Measurements from ENCODE around the gene ARHGAP26.

The ARHGAP26 gene, protein sequence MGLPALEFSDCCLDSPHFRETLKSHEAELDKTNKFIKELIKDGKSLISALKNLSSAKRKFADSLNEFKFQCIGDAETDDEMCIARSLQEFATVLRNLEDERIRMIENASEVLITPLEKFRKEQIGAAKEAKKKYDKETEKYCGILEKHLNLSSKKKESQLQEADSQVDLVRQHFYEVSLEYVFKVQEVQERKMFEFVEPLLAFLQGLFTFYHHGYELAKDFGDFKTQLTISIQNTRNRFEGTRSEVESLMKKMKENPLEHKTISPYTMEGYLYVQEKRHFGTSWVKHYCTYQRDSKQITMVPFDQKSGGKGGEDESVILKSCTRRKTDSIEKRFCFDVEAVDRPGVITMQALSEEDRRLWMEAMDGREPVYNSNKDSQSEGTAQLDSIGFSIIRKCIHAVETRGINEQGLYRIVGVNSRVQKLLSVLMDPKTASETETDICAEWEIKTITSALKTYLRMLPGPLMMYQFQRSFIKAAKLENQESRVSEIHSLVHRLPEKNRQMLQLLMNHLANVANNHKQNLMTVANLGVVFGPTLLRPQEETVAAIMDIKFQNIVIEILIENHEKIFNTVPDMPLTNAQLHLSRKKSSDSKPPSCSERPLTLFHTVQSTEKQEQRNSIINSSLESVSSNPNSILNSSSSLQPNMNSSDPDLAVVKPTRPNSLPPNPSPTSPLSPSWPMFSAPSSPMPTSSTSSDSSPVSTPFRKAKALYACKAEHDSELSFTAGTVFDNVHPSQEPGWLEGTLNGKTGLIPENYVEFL

DNA sequence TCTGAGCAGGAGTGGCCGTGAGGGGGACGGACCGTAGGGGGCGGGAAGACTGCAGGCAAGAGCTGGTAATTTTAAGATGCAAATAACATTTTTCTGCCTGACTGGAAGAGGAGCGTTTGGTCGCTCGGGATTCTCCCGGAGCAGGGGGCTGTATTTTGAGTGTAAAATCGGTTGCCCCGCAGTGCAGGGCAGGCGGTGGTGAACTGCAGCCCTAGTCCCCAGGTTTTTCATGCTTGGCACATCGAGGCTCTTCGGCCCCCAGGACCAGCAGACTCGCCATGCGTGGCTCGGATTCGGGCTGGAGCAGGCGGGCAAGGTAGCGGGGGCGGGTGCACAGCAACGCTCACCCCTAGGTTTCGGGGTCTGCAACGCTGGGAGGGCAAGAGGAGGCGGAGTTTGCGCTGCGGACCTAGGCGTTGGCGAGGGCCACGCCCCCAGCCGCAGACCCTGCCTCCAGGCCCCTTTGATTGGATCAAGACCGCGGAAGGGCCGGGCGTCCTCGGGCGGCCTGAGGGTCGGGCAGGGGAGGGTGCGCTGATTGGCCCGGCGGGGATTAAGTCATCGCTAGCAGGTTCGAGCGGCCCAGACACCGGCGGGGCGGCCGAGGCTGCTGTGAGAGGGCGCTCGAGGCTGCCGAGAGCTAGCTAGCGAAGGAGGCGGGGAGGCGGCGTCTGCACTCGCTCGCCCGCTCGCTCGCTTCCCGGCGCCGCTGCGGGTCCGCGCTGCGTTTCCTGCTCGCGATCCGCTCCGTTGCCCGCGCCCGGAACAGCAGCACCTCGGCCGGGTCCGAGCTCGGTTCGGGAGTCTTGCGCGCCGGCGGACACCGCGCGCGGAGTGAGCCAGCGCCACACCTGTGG is at the start of gene ARHGAP26:
Gene ARHGAP26, plus strand, starts transcription at position 585 of the 857 bp plus-strand sequence. CDS start 385 bp downstream, outside the sequence.
- Histone ChIP-seq H3K36me3 (ENCODE audit: insufficient read depth, low read length) (no peaks in the 10 kb centered on the region), H3K4me1 (ENCODE audit: insufficient read depth, low read length) (peaks cover 18% of the 10 kb centered on the region), H2AFZ (ENCODE audit: low read depth, low read length) (peak within 1 kb of the TSS; percentile 96), H3K9me3 (ENCODE audit: low read length) (no peaks in the 10 kb centered on the region), H3K27me3 (ENCODE audit: insufficient read depth, low read length) (no peaks in the 10 kb centered on the region), H3K4me3 (ENCODE audit: low read length) (peak within 1 kb of the TSS; percentile 71)

DNA sequence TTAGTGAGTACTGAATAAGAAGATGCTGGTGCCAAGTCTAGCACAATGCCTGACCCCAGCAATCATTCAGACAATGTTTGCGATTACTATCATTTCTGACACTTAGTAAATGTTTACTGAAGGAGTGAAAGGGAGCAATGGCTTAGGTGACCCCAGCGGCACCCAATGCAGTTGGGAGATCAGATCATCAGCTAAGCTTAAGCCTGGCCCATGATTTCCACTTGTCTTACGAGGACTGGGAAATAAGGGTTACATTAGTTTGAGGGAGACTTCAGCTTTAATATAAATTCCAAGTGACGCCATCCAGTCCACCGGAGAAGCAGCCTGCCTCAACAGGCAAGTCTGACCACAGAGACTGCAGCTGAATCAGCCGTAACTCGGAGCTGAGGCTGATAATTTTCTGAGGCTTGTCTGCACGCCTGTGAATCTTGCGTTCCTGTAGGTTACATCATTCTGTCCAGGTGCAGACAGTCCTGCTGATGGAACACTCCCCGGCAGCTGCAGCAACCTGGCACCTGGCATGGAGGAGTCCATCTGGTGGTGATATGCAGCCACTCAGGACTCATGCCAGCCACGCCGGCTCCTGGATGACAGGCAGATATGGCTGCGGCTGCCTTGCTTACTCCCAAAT is 49.4 kb upstream of the ARHGAP26 start:
- H3K4me1 ChIP-seq (ENCODE audit: insufficient read depth, low read length) = peaks cover 4% of the 10 kb centered on the region
- no peaks in the 10 kb centered on the region for H3K9me3 ChIP-seq (ENCODE audit: low read length)
- no peak overlapping the region for H3K4me3 ChIP-seq (ENCODE audit: low read length)
- no peak overlapping the region for H2AFZ ChIP-seq (ENCODE audit: low read depth, low read length)
- no peaks in the 10 kb centered on the region for H3K36me3 ChIP-seq (ENCODE audit: insufficient read depth, low read length)
- no peaks in the 10 kb centered on the region for H3K27me3 ChIP-seq (ENCODE audit: insufficient read depth, low read length)

DNA sequence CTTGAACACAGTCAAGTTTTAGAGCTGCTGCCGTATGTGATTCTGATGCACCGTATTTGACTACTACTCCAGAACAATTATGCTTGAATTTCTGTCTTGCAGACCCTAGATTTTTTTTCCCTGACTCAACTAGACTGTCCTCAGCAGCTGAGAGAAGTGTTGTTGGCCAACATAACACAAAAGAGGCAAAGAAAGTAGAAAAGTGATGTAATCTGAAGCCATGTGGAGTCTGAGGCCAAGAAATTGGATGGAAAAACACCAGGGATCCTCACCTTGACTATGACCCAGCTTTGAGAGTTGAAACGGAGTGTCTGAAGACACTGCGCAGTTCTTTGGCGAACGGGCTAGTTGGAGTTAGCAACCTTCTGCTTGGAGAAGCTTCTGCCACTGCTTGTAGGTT is 48.0 kb upstream of the ARHGAP26 start:
- H3K4me3 ChIP-seq (ENCODE audit: low read length) = no peak overlapping the region
- no peak overlapping the region for H2AFZ ChIP-seq (ENCODE audit: low read depth, low read length)
- no peaks in the 10 kb centered on the region for H3K27me3 ChIP-seq (ENCODE audit: insufficient read depth, low read length)
- H3K4me1 ChIP-seq (ENCODE audit: insufficient read depth, low read length) = peaks cover 3% of the 10 kb centered on the region
- H3K36me3 ChIP-seq (ENCODE audit: insufficient read depth, low read length) = no peaks in the 10 kb centered on the region
- H3K9me3 ChIP-seq (ENCODE audit: low read length) = no peaks in the 10 kb centered on the region

DNA sequence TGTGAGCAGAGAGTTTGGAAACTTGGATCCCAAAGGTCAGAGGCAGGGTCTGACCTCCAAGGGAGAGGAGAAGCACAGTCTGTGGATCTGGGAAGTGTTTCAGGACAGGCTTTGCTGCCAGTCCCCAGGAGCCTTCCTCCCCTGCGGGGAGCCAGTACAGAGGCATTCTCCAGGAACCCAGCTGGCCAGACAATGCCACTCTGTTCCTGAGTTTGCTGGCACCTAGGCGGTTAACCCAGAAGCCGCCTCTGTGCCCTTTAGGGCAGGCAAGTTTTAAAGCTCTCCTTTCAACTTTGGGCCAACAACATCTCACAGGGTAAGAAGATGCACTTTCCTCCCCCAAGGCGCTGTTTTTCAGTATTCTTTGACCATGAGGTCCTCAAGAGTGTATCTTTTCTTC is 47.3 kb upstream of the ARHGAP26 start:
- no peaks in the 10 kb centered on the region for H3K9me3 ChIP-seq (ENCODE audit: low read length)
- H2AFZ ChIP-seq (ENCODE audit: low read depth, low read length) = no peak overlapping the region
- H3K27me3 ChIP-seq (ENCODE audit: insufficient read depth, low read length) = no peaks in the 10 kb centered on the region
- H3K36me3 ChIP-seq (ENCODE audit: insufficient read depth, low read length) = no peaks in the 10 kb centered on the region
- H3K4me1 ChIP-seq (ENCODE audit: insufficient read depth, low read length) = no peaks in the 10 kb centered on the region
- H3K4me3 ChIP-seq (ENCODE audit: low read length) = no peak overlapping the region

DNA sequence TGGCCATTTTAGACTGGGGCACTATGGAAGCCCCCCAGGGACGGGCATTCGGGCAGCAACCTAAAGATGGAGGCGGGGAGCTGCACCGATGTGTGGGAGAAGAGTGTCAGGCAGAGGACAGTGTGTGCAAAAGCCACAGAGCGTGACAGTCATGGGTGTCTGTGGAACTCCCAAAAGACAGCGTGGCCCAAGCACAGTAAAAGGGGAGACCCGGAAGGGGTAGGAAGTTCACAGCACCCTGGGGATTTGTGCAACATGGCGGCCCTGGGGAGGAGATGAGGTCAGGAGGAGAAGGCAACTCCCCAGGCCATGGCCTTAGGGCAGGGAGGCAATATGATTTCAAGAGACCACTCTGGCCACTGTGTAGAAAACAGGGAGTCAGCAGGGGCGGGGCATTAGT is 45.4 kb upstream of the ARHGAP26 start:
- no peaks in the 10 kb centered on the region for H3K27me3 ChIP-seq (ENCODE audit: insufficient read depth, low read length)

DNA sequence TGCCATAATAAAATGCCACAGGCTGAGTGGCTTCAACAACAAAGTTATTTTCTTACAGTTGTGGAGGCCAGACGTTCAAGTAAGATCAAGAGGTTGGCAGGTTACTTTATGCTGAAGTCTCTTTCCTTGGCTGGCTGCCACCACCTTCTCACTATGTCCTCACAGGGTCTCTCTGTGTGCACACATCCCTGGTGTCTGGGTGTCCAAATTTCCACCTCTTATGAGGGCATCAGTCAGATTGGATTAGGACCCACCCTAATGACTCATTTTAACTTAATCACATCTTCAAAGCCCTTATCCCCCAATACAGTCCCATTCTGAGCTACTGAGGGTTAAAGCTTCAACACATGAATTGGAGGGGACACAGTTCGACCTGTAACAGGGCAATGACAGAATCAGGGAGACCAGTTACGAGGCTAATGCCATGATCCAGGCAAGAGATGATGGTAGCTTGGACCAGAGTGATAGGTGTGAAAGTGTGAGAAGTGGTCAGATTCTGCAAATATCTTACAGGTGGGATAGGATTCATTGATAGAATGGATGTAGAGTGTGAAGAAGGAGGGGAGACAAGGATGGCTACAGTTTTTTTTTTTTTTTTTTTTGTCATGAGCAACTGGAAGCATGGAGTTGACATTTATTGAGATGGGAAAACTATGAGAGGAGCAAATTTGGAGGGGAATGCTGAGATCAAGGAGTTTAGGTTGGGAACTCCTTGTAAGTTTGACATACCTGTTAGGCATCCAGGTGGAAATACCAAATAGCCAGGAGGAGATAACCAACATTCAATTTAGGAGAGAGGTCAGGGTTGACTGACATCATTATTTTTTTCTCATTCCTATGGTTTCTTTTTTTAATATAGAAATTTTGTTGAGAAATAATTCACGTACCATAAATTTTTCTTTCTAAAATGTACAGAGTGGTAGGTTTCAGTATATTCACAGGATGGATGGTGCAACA is 44.7 kb upstream of the ARHGAP26 start:
- no peaks in the 10 kb centered on the region for H3K27me3 ChIP-seq (ENCODE audit: insufficient read depth, low read length)

More for the DNA sequence above, 45.4 kb upstream of the ARHGAP26 start:
- H3K9me3 ChIP-seq (ENCODE audit: low read length) = no peaks in the 10 kb centered on the region
- no peaks in the 10 kb centered on the region for H3K36me3 ChIP-seq (ENCODE audit: insufficient read depth, low read length)
- H2AFZ ChIP-seq (ENCODE audit: low read depth, low read length) = no peak overlapping the region
- H3K4me1 ChIP-seq (ENCODE audit: insufficient read depth, low read length) = no peaks in the 10 kb centered on the region
- H3K4me3 ChIP-seq (ENCODE audit: low read length) = no peak overlapping the region

DNA sequence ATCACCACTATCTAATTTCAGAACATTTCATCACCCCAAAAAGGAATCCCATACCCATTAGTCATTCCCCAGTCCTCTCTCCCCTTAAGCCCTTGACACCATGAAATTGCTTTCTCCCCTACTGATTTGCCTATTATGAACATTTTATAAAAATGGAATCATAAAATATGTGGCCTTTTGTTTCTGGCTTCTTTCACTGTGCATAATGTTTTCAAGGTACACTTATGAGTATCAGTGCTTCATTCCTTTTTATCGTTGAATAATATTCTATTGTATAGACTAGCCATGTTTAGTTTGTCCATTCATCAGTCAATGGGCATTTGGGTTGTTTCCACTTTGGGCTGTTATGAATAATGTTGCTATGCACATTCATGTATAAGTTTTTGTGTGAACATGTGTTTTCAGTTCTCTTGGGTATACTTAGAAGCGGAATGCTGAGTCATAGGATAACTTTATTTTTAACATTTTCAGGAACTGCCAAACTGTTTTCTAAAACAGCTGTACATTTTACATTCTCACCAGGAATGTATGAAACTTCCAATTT is 43.9 kb upstream of the ARHGAP26 start:
- H3K36me3 ChIP-seq (ENCODE audit: insufficient read depth, low read length) = no peaks in the 10 kb centered on the region
- no peaks in the 10 kb centered on the region for H3K9me3 ChIP-seq (ENCODE audit: low read length)
- no peaks in the 10 kb centered on the region for H3K4me1 ChIP-seq (ENCODE audit: insufficient read depth, low read length)
- no peak overlapping the region for H3K4me3 ChIP-seq (ENCODE audit: low read length)
- H3K27me3 ChIP-seq (ENCODE audit: insufficient read depth, low read length) = no peaks in the 10 kb centered on the region
- no peak overlapping the region for H2AFZ ChIP-seq (ENCODE audit: low read depth, low read length)

More for the DNA sequence above, 44.7 kb upstream of the ARHGAP26 start:
- no peaks in the 10 kb centered on the region for H3K9me3 ChIP-seq (ENCODE audit: low read length)
- H2AFZ ChIP-seq (ENCODE audit: low read depth, low read length) = no peak overlapping the region
- no peak overlapping the region for H3K4me3 ChIP-seq (ENCODE audit: low read length)
- no peaks in the 10 kb centered on the region for H3K4me1 ChIP-seq (ENCODE audit: insufficient read depth, low read length)
- no peaks in the 10 kb centered on the region for H3K36me3 ChIP-seq (ENCODE audit: insufficient read depth, low read length)

DNA sequence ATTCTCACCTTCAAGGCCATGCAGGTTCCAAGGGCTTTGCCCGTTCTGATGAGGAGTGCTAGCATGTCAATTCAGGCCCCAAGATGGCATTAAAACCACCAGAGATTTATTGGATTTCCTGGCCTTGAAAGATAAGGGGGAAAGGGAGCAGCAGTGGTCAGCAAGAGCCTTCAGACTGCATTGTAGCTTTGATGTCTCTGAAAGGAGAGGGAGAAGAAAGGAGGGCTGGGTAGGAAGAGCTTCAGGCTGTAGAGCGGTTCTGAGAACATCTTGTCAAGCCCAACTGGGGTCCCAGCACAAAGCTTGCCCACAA is 42.5 kb upstream of the ARHGAP26 start:
- no peaks in the 10 kb centered on the region for H3K27me3 ChIP-seq (ENCODE audit: insufficient read depth, low read length)
- H3K4me1 ChIP-seq (ENCODE audit: insufficient read depth, low read length) = no peaks in the 10 kb centered on the region
- no peaks in the 10 kb centered on the region for H3K36me3 ChIP-seq (ENCODE audit: insufficient read depth, low read length)
- H3K9me3 ChIP-seq (ENCODE audit: low read length) = no peaks in the 10 kb centered on the region
- H2AFZ ChIP-seq (ENCODE audit: low read depth, low read length) = no peak overlapping the region
- H3K4me3 ChIP-seq (ENCODE audit: low read length) = no peak overlapping the region

DNA sequence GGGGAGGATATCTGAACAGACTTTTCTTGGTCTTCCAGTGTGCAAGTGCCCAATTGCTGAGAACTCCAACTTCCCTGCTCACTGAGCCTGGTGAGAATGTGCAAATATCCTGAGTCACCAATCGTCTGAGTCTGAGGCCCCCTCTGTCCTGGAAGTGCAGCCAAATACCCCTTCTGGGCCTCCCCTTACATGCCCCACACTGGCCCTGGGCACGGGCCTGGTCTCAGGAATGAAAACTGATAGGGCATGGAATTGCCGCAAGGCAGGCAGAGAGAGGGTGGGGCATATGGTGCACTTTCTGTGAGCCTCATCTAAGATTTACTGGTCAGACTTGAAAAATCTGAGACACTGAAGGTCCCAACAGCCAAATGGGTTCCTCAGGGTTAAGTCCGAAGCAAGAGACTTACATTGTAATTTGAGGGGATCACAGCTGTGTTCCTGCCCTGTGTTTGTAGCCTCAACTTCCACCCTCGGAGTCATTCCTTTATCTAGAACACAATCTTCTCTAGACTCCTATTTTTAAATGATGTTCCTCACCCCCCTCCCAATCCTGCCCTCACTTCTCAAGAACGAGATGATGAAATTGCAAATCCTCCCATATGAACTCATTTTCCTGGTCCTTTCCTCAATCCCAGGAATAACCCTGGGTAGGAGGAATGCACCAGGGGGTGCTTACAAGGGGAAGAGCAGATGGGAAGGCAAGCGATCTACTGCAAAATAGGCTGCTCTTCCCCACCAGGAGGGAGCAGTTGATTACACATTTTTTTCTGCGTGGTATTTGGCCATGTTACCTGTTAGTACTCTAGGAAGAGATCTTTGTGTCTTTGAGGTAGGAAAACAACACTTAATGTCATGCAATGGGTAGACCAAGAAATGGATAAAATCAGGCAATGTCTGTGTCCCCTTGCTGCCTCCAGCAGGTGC is 34.6 kb upstream of the ARHGAP26 start:
- no peaks in the 10 kb centered on the region for H3K9me3 ChIP-seq (ENCODE audit: low read length)
- no peaks in the 10 kb centered on the region for H3K36me3 ChIP-seq (ENCODE audit: insufficient read depth, low read length)
- H3K4me1 ChIP-seq (ENCODE audit: insufficient read depth, low read length) = no peaks in the 10 kb centered on the region
- H2AFZ ChIP-seq (ENCODE audit: low read depth, low read length) = no peak overlapping the region
- H3K27me3 ChIP-seq (ENCODE audit: insufficient read depth, low read length) = no peaks in the 10 kb centered on the region
- H3K4me3 ChIP-seq (ENCODE audit: low read length) = no peak overlapping the region

DNA sequence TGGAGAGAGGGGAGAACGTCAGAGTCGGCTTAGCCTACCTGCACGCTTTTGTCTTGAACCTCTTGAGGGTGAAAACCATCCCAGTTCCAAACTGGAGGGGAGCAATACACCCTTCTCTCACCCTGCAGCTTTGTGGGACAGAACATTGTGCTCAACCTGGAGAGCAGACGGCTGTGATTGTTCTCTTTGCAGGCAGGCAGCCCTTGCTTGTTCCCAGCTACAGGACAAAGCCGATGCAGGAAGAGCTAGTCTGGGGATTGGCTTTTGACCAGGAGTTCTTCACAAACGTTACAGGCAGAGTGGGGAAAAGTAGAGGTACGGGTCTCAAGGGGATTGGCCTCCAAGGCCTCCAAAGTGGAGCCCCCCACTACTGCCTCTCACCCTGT is 33.9 kb upstream of the ARHGAP26 start:
- no peaks in the 10 kb centered on the region for H3K27me3 ChIP-seq (ENCODE audit: insufficient read depth, low read length)
- H2AFZ ChIP-seq (ENCODE audit: low read depth, low read length) = no peak overlapping the region
- H3K36me3 ChIP-seq (ENCODE audit: insufficient read depth, low read length) = no peaks in the 10 kb centered on the region
- no peaks in the 10 kb centered on the region for H3K4me1 ChIP-seq (ENCODE audit: insufficient read depth, low read length)
- no peaks in the 10 kb centered on the region for H3K9me3 ChIP-seq (ENCODE audit: low read length)
- no peak overlapping the region for H3K4me3 ChIP-seq (ENCODE audit: low read length)

DNA sequence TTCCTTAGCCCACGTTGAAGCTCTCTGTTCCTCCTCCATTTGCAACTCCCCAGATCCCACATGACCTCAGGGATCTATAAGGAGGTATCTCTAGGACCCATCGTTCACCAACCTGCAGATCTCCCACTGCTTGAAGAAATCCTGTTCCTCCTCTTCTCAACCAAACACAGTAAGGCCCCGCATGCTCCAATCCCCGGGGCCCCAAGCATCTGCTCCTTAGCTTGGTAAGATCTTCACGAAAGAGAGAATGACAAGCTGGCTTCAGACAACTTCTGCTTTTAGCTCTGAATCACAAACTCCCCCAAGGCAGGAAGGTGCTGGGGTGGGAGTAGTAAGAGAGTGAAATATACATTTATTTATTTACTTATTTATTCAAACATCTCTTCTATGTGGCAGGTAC is 33.0 kb upstream of the ARHGAP26 start:
- Histone ChIP-seq H3K9me3 (ENCODE audit: low read length) (no peaks in the 10 kb centered on the region), H3K27me3 (ENCODE audit: insufficient read depth, low read length) (no peaks in the 10 kb centered on the region), H3K36me3 (ENCODE audit: insufficient read depth, low read length) (no peaks in the 10 kb centered on the region), H2AFZ (ENCODE audit: low read depth, low read length) (no peak overlapping the region), H3K4me3 (ENCODE audit: low read length) (no peak overlapping the region), H3K4me1 (ENCODE audit: insufficient read depth, low read length) (no peaks in the 10 kb centered on the region)
